AG09309 (cell line): ENCODE measurements around the gene PABPN1L.

ENCODE experiments used
- DNase-seq: peaks from one replicate; pipeline ENCODE4 v3.0.0-alpha.2; 2010; ENCODE audit warnings: low read depth
- H3K4me3 ChIP-seq: 2 replicates; pipeline ENCODE4 v1.5.1; 2011; ENCODE audit warnings: mild to moderate bottlenecking, low read depth, low read length, moderate library complexity; ENCODE audit not compliant: control insufficient read depth
- CTCF ChIP-seq: IDR thresholded peaks from 2 replicates; pipeline ENCODE4 v1.5.1; 2011; ENCODE audit warnings: mild to moderate bottlenecking, low read depth, low read length, inconsistent platforms; ENCODE audit not compliant: insufficient read depth, control insufficient read depth; ENCODE audit errors: missing control alignments

PABPN1L gene

GRCh38 chr16:88883117-88883895 is 16.8 kb upstream of the PABPN1L start:
- TF ChIP-seq CTCF: no peak
- no peak for DNase-seq
- no peak overlapping the region for H3K4me3 ChIP-seq

GRCh38 chr16:88882358-88883030 is 16.0 kb upstream of the PABPN1L start:
- no peak overlapping the region for H3K4me3 ChIP-seq
- no peak for DNase-seq
- TF ChIP-seq CTCF: no peak

GRCh38 chr16:88881675-88882357 is 15.4 kb upstream of the PABPN1L start:
- H3K4me3 ChIP-seq: no peak overlapping the region
- no peak for TF ChIP-seq CTCF
- no peak for DNase-seq

- TF ChIP-seq CTCF: no peak
- no peak for DNase-seq
- no peak overlapping the region for H3K4me3 ChIP-seq
Measured at GRCh38 chr16:88881007-88881615, 14.7 kb upstream of the PABPN1L start.

GRCh38 chr16:88880226-88881006 is 14.0 kb upstream of the PABPN1L start:
- no peak for TF ChIP-seq CTCF
- no peak for DNase-seq
- H3K4me3 ChIP-seq: no peak overlapping the region

GRCh38 chr16:88879788-88880055 is 13.3 kb upstream of the PABPN1L start:
- DNase-seq: no peak
- TF ChIP-seq CTCF: no peak
- no peak overlapping the region for H3K4me3 ChIP-seq
